ENCODE data around the gene CGB5. TPM values are rescaled to one million over a fixed set of nuclear protein-coding genes. Genes with fewer than 3 reads are reported as not detected.
"Not testable (repeated sequence)": the region's sequence is repeated elsewhere in the genome, so short reads cannot be mapped to it uniquely, and the experiment has no call there.

The CGB5 gene
- total RNA-seq (2014; rRNA removed; shearing (Covaris generic)): 22.0 and 35.7 TPM in 2 replicates

- not testable (repeated sequence) for DNase-seq (ENCODE audit: low read depth)
Measured at GRCh38 chr19:49043548-49043947, at the start of gene CGB5. Gene CGB5, plus strand, starts transcription at chr19:49043848. Its CDS starts 362 bp downstream, at chr19:49044210.

- DNase-seq (ENCODE audit: low read depth): no peak
Measured at GRCh38 chr19:48994035-48994386, 49.6 kb upstream of the CGB5 start.

- peak; percentile 66 for DNase-seq (ENCODE audit: low read depth)
Measured at GRCh38 chr19:48997972-48998371, 45.7 kb upstream of the CGB5 start.

GRCh38 chr19:48999481-49000325 is 43.9 kb upstream of the CGB5 start:
- DNase-seq (ENCODE audit: low read depth): peak; percentile 78

- no peak for DNase-seq (ENCODE audit: low read depth)
Measured at GRCh38 chr19:49004133-49004532, 39.5 kb upstream of the CGB5 start.

GRCh38 chr19:49004964-49005614 is 38.6 kb upstream of the CGB5 start:
- DNase-seq (ENCODE audit: low read depth): no peak

- no peak for DNase-seq (ENCODE audit: low read depth)
Measured at GRCh38 chr19:49006905-49007304, 36.7 kb upstream of the CGB5 start.

- DNase-seq (ENCODE audit: low read depth): no peak
Measured at GRCh38 chr19:49009828-49010227, 33.8 kb upstream of the CGB5 start.

- DNase-seq (ENCODE audit: low read depth): no peak
Measured at GRCh38 chr19:49010453-49010852, 33.2 kb upstream of the CGB5 start.

GRCh38 chr19:49011194-49011593 is 32.5 kb upstream of the CGB5 start:
- DNase-seq (ENCODE audit: low read depth): no peak

- DNase-seq (ENCODE audit: low read depth): no peak
Measured at GRCh38 chr19:49014123-49014869, 29.4 kb upstream of the CGB5 start.

GRCh38 chr19:49014870-49015255 is 28.8 kb upstream of the CGB5 start:
- no peak for DNase-seq (ENCODE audit: low read depth)

GRCh38 chr19:49016067-49016839 is 27.4 kb upstream of the CGB5 start:
- no peak for DNase-seq (ENCODE audit: low read depth)

- DNase-seq (ENCODE audit: low read depth): no peak
Measured at GRCh38 chr19:49017041-49017665, 26.5 kb upstream of the CGB5 start, which contains the start of gene LHB. Gene LHB, minus strand, starts transcription at chr19:49017091. Its CDS starts 10 bp downstream, at chr19:49017081.

- peak; percentile 85 for DNase-seq (ENCODE audit: low read depth)
Measured at GRCh38 chr19:49017666-49018351, 25.8 kb upstream of the CGB5 start.

GRCh38 chr19:49018388-49019241 is 25.0 kb upstream of the CGB5 start:
- DNase-seq (ENCODE audit: low read depth): peak; percentile 48

- DNase-seq (ENCODE audit: low read depth): peak; percentile 90
Measured at GRCh38 chr19:49019242-49019932, 24.3 kb upstream of the CGB5 start.

- DNase-seq (ENCODE audit: low read depth): no peak
Measured at GRCh38 chr19:49020342-49020741, 23.3 kb upstream of the CGB5 start.
